WTC11 (cell line): Measurements from ENCODE around the gene PTPRF. TPM values are rescaled to one million over a fixed set of nuclear protein-coding genes. Genes with fewer than 3 reads are reported as not detected.

Source experiments
- ATAC-seq: fragments of 200-7000 bp; cut with Tn5 transposase; 2 replicates; pipeline ENCODE4 v1.10.0; 2021; ENCODE audit warnings: mild to moderate bottlenecking, moderate library complexity
- CTCF ChIA-PET: fragments of 300-600 bp; sonication (Branson Sonifier 250); formaldehyde crosslinking; loops from one replicate; lab custom pipeline; 2021; ENCODE audit warnings: antibody characterized with exemption; lab: Charles Lee
- POLR2A ChIA-PET: fragments of 350-600 bp; sonication (Branson Sonifier 250); formaldehyde crosslinking; loops from one replicate; lab custom pipeline; 2021; ENCODE audit warnings: antibody characterized with exemption; lab: Charles Lee
- DNase-seq: peaks from one replicate; pipeline ENCODE4 v3.0.0; 2021; ENCODE audit warnings: low spot score
- H3K27ac Mint-ChIP-seq: 2 replicates; pipeline ENCODE4 v1.8.0; 2021; ENCODE audit warnings: mixed read lengths
- H3K27me3 Mint-ChIP-seq: 2 replicates; pipeline ENCODE4 v1.8.0; 2021; ENCODE audit warnings: low read depth, mild to moderate bottlenecking, moderate library complexity, mixed read lengths
- H3K36me3 Mint-ChIP-seq: 2 replicates; pipeline ENCODE4 v1.8.0; 2021; ENCODE audit warnings: mixed read lengths
- H3K4me1 Mint-ChIP-seq: 2 replicates; pipeline ENCODE4 v1.8.0; 2022; ENCODE audit warnings: mixed read lengths
- H3K4me3 Mint-ChIP-seq: 2 replicates; pipeline ENCODE4 v1.8.0; 2021; ENCODE audit warnings: mild to moderate bottlenecking, moderate library complexity, mixed read lengths
- H3K9me3 Mint-ChIP-seq: 2 replicates; pipeline ENCODE4 v1.8.0; 2021; ENCODE audit warnings: mixed read lengths
- EMX1 ChIP-seq: fragments of 250-450 bp; sonication (Bioruptor Pico); IDR thresholded peaks from 2 replicates; pipeline ENCODE4 v1.8.0; 2021; ENCODE audit warnings: mild to moderate bottlenecking
- ETV6 ChIP-seq: sonication (generic); formaldehyde crosslinking; IDR thresholded peaks from 2 replicates; pipeline ENCODE4 v1.8.1; 2022; ENCODE audit warnings: mild to moderate bottlenecking, missing genetic modification reagents
- HMGA2 ChIP-seq: fragments of 250-450 bp; sonication (Bioruptor Pico); IDR thresholded peaks from 2 replicates; pipeline ENCODE4 v1.4.0; 2021; ENCODE audit warnings: mild to moderate bottlenecking, moderate library complexity
- MXD4 ChIP-seq: fragments of 250-450 bp; sonication (Bioruptor Pico); IDR thresholded peaks from 2 replicates; pipeline ENCODE4 v1.8.0; 2021; ENCODE audit warnings: mild to moderate bottlenecking, moderate library complexity, borderline replicate concordance
- MYBL2 ChIP-seq: sonication (generic); formaldehyde crosslinking; IDR thresholded peaks from 2 replicates; pipeline ENCODE4 v1.8.1; 2023; ENCODE audit warnings: mild to moderate bottlenecking, moderate library complexity, missing genetic modification reagents
- TEAD1 ChIP-seq: sonication (generic); formaldehyde crosslinking; IDR thresholded peaks from 2 replicates; pipeline ENCODE4 v1.8.0; 2022; ENCODE audit warnings: mild to moderate bottlenecking, missing genetic modification reagents
- ZNF232 ChIP-seq: sonication (generic); formaldehyde crosslinking; IDR thresholded peaks from 2 replicates; pipeline ENCODE4 v1.8.0; 2022; ENCODE audit warnings: mild to moderate bottlenecking, missing genetic modification reagents
- ZNF317 ChIP-seq: sonication (generic); formaldehyde crosslinking; IDR thresholded peaks from 2 replicates; pipeline ENCODE4 v1.8.1; 2023; ENCODE audit warnings: low read depth, mild to moderate bottlenecking, moderate library complexity, missing genetic modification reagents, borderline replicate concordance
- ZNF416 ChIP-seq: fragments of 250-450 bp; sonication (Bioruptor Pico); IDR thresholded peaks from 2 replicates; pipeline ENCODE4 v1.9.0; 2021; ENCODE audit warnings: mild to moderate bottlenecking, inconsistent platforms
- total RNA-seq: library from RNA; stranded (reverse); gene quantifications from 3 replicates; pipeline ENCODE4 v1.2.3, GENCODE V29; 2021
- TF ChIP-seq, protein P1 (sequence below): sonication (generic); formaldehyde crosslinking; IDR thresholded peaks from 2 replicates; pipeline ENCODE4 v1.8.1; 2023; ENCODE audit warnings: mild to moderate bottlenecking, missing genetic modification reagents, moderate library complexity
- TF ChIP-seq, protein P2 (sequence below): sonication (generic); formaldehyde crosslinking; IDR thresholded peaks from 2 replicates; pipeline ENCODE4 v1.8.0; 2022; ENCODE audit warnings: mild to moderate bottlenecking, missing genetic modification reagents
- TF ChIP-seq, protein P3 (sequence below): sonication (generic); formaldehyde crosslinking; IDR thresholded peaks from 2 replicates; pipeline ENCODE4 v1.8.1; 2023; ENCODE audit warnings: mild to moderate bottlenecking, missing genetic modification reagents, borderline replicate concordance
- TF ChIP-seq, protein P4 (sequence below): fragments of 250-450 bp; sonication (Bioruptor Pico); IDR thresholded peaks from 2 replicates; pipeline ENCODE4 v1.8.0; 2021; ENCODE audit warnings: mild to moderate bottlenecking
- TF ChIP-seq, protein P5 (sequence below): sonication (generic); formaldehyde crosslinking; IDR thresholded peaks from 2 replicates; pipeline ENCODE4 v1.8.0; 2022; ENCODE audit warnings: mild to moderate bottlenecking, missing genetic modification reagents
- TF ChIP-seq, protein P6 (sequence below): sonication (generic); formaldehyde crosslinking; IDR thresholded peaks from 2 replicates; pipeline ENCODE4 v1.8.0; 2023; ENCODE audit warnings: missing genetic modification reagents, mild to moderate bottlenecking, borderline replicate concordance

Gene PTPRF
- total RNA-seq, 1 experiment from 2014 or later = 248 TPM

DNA sequence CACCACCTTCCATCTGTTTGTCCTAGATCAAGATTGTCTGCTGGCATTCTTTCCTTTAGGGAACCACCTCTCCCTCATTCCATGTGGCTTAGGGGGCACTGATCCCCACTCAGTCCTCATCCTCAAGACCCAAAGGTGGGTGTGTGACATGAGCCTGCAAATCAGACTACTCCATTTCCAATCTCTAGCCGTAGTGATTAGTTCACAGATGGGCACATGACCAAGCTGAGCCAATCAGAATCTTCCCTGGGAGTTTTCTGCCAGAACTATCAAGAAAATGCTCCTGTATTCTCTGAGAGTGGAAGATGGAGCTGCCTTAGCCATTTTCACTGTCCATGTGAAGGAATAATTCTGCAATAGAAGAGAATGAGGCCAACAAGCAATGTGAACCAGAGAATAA lies 19.3 kb upstream of the PTPRF start:
- Mint-ChIP-seq H3K36me3 (no peaks in the 10 kb centered on the region), H3K9me3 (peaks cover 9% of the 10 kb centered on the region), H3K4me3 (no peak overlapping the region), H3K27ac (no peak overlapping the region), H3K27me3 (peaks cover 8% of the 10 kb centered on the region)
- ChIA-PET CTCF (no interaction called here), POLR2A (interaction anchor here (0.5 kb wide), 1 partner anchor 51 kb away, joined by 3 read pairs; no protein-coding TSS in a partner anchor)
- DNase-seq = no peak
- TF ChIP-seq ZNF416 (CRISPR knock-in tag) (no peak), ZNF232 (no peak), MYBL2 (CRISPR knock-in tag) (no peak), ZNF317 (CRISPR knock-in tag) (peak; percentile 64; the same call in 1 of the 2 replicates)
- TF ChIP-seq, protein P1, sequence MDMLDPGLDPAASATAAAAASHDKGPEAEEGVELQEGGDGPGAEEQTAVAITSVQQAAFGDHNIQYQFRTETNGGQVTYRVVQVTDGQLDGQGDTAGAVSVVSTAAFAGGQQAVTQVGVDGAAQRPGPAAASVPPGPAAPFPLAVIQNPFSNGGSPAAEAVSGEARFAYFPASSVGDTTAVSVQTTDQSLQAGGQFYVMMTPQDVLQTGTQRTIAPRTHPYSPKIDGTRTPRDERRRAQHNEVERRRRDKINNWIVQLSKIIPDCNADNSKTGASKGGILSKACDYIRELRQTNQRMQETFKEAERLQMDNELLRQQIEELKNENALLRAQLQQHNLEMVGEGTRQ (CRISPR knock-in tag) = peak; percentile 66
- TF ChIP-seq, protein P2, sequence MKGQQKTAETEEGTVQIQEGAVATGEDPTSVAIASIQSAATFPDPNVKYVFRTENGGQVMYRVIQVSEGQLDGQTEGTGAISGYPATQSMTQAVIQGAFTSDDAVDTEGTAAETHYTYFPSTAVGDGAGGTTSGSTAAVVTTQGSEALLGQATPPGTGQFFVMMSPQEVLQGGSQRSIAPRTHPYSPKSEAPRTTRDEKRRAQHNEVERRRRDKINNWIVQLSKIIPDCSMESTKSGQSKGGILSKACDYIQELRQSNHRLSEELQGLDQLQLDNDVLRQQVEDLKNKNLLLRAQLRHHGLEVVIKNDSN = peak; percentile 25; the same call in 1 of the 2 replicates
- TF ChIP-seq, all 79 proteins: peak for 3
- H3K4me1 Mint-ChIP-seq = peaks cover 10% of the 10 kb centered on the region
- no peak for ATAC-seq

DNA sequence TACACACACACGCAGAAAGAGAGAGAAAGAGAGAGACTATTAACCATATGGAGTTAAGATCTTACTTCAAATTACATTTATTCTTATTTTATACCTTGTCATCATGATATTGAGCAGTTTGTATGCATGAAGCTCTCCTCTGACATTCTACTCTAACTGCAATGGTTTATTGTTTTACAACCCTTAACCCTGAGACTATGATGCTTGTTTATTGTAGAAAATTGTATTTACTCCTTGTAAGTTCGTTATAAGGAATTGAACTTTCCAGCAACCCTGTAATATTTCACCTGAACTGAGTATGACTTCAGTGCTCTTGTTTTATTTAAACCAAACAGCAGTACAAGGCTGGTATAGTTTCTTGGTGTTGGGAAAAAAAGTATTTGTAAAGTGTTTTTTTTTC lies 18.6 kb upstream of the PTPRF start:
- CTCF ChIA-PET = no interaction called here
- H3K27ac Mint-ChIP-seq = no peak overlapping the region
- peaks cover 10% of the 10 kb centered on the region for H3K4me1 Mint-ChIP-seq
- no peak for ATAC-seq
- POLR2A ChIA-PET = no interaction called here
- no peak overlapping the region for H3K4me3 Mint-ChIP-seq
- H3K27me3 Mint-ChIP-seq = peaks cover 4% of the 10 kb centered on the region
- peaks cover 14% of the 10 kb centered on the region for H3K9me3 Mint-ChIP-seq
- TF ChIP-seq, protein P3, sequence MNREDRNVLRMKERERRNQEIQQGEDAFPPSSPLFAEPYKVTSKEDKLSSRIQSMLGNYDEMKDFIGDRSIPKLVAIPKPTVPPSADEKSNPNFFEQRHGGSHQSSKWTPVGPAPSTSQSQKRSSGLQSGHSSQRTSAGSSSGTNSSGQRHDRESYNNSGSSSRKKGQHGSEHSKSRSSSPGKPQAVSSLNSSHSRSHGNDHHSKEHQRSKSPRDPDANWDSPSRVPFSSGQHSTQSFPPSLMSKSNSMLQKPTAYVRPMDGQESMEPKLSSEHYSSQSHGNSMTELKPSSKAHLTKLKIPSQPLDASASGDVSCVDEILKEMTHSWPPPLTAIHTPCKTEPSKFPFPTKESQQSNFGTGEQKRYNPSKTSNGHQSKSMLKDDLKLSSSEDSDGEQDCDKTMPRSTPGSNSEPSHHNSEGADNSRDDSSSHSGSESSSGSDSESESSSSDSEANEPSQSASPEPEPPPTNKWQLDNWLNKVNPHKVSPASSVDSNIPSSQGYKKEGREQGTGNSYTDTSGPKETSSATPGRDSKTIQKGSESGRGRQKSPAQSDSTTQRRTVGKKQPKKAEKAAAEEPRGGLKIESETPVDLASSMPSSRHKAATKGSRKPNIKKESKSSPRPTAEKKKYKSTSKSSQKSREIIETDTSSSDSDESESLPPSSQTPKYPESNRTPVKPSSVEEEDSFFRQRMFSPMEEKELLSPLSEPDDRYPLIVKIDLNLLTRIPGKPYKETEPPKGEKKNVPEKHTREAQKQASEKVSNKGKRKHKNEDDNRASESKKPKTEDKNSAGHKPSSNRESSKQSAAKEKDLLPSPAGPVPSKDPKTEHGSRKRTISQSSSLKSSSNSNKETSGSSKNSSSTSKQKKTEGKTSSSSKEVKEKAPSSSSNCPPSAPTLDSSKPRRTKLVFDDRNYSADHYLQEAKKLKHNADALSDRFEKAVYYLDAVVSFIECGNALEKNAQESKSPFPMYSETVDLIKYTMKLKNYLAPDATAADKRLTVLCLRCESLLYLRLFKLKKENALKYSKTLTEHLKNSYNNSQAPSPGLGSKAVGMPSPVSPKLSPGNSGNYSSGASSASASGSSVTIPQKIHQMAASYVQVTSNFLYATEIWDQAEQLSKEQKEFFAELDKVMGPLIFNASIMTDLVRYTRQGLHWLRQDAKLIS = no peak
- TF ChIP-seq, protein P4, sequence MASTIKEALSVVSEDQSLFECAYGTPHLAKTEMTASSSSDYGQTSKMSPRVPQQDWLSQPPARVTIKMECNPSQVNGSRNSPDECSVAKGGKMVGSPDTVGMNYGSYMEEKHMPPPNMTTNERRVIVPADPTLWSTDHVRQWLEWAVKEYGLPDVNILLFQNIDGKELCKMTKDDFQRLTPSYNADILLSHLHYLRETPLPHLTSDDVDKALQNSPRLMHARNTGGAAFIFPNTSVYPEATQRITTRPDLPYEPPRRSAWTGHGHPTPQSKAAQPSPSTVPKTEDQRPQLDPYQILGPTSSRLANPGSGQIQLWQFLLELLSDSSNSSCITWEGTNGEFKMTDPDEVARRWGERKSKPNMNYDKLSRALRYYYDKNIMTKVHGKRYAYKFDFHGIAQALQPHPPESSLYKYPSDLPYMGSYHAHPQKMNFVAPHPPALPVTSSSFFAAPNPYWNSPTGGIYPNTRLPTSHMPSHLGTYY = no peak
- TF ChIP-seq HMGA2 (CRISPR knock-in tag) = no peak
- TF ChIP-seq, protein P5, sequence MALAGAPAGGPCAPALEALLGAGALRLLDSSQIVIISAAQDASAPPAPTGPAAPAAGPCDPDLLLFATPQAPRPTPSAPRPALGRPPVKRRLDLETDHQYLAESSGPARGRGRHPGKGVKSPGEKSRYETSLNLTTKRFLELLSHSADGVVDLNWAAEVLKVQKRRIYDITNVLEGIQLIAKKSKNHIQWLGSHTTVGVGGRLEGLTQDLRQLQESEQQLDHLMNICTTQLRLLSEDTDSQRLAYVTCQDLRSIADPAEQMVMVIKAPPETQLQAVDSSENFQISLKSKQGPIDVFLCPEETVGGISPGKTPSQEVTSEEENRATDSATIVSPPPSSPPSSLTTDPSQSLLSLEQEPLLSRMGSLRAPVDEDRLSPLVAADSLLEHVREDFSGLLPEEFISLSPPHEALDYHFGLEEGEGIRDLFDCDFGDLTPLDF = no peak
- no peak for TF ChIP-seq MXD4 (CRISPR knock-in tag)
- TF ChIP-seq EMX1 (CRISPR knock-in tag) = no peak
- no peak for TF ChIP-seq ETV6
- TF ChIP-seq, protein P6, sequence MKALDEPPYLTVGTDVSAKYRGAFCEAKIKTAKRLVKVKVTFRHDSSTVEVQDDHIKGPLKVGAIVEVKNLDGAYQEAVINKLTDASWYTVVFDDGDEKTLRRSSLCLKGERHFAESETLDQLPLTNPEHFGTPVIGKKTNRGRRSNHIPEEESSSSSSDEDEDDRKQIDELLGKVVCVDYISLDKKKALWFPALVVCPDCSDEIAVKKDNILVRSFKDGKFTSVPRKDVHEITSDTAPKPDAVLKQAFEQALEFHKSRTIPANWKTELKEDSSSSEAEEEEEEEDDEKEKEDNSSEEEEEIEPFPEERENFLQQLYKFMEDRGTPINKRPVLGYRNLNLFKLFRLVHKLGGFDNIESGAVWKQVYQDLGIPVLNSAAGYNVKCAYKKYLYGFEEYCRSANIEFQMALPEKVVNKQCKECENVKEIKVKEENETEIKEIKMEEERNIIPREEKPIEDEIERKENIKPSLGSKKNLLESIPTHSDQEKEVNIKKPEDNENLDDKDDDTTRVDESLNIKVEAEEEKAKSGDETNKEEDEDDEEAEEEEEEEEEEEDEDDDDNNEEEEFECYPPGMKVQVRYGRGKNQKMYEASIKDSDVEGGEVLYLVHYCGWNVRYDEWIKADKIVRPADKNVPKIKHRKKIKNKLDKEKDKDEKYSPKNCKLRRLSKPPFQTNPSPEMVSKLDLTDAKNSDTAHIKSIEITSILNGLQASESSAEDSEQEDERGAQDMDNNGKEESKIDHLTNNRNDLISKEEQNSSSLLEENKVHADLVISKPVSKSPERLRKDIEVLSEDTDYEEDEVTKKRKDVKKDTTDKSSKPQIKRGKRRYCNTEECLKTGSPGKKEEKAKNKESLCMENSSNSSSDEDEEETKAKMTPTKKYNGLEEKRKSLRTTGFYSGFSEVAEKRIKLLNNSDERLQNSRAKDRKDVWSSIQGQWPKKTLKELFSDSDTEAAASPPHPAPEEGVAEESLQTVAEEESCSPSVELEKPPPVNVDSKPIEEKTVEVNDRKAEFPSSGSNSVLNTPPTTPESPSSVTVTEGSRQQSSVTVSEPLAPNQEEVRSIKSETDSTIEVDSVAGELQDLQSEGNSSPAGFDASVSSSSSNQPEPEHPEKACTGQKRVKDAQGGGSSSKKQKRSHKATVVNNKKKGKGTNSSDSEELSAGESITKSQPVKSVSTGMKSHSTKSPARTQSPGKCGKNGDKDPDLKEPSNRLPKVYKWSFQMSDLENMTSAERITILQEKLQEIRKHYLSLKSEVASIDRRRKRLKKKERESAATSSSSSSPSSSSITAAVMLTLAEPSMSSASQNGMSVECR (CRISPR knock-in tag) = no peak
- TF ChIP-seq TEAD1 (CRISPR knock-in tag) = no peak
- no peak for DNase-seq
- no peaks in the 10 kb centered on the region for H3K36me3 Mint-ChIP-seq
